Suprapubic skin (tissue), 3 donors: ENCODE measurements around the gene ATP2A1.

Source experiments
- POLR2A ChIP-seq, 2 donors: fragments of 450-650 bp; IDR thresholded peaks; one replicate each; pipeline ENCODE4 v1.6.1; 2017; ENCODE audit warnings: antibody characterized with exemption in 2 of 2, mild to moderate bottlenecking in 2 of 2, moderate library complexity in 2 of 2
- TF ChIP-seq, protein P1 (sequence below), 2 donors: fragments of 200-600 bp in 1 of 2; fragments of 450-650 bp in 1 of 2; sonication (generic) in 1 of 2; IDR thresholded peaks; one replicate each; pipeline ENCODE4 v1.5.1; 2016 to 2019; ENCODE audit warnings: antibody characterized with exemption in 2 of 2, mild to moderate bottlenecking in 1 of 2, moderate library complexity in 1 of 2

GRCh38 chr16:28950648-28951409 is 72.5 kb downstream of the ATP2A1 start, which contains the start of gene NFATC2IP:
- TF ChIP-seq, protein P1, sequence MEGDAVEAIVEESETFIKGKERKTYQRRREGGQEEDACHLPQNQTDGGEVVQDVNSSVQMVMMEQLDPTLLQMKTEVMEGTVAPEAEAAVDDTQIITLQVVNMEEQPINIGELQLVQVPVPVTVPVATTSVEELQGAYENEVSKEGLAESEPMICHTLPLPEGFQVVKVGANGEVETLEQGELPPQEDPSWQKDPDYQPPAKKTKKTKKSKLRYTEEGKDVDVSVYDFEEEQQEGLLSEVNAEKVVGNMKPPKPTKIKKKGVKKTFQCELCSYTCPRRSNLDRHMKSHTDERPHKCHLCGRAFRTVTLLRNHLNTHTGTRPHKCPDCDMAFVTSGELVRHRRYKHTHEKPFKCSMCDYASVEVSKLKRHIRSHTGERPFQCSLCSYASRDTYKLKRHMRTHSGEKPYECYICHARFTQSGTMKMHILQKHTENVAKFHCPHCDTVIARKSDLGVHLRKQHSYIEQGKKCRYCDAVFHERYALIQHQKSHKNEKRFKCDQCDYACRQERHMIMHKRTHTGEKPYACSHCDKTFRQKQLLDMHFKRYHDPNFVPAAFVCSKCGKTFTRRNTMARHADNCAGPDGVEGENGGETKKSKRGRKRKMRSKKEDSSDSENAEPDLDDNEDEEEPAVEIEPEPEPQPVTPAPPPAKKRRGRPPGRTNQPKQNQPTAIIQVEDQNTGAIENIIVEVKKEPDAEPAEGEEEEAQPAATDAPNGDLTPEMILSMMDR (IDR thresholded peaks at IDR 0.05) = no peak
- no peak for TF ChIP-seq POLR2A (IDR thresholded peaks at IDR 0.05)
